AG10803 (cell line): ENCODE results near the gene KRTAP4-11.
A peak's percentile ranks its signal among the peaks of the same experiment; 100 is the strongest.
"Not testable (repeated sequence)": the region's sequence is repeated elsewhere in the genome, so short reads cannot be mapped to it uniquely, and the experiment has no call there.

Experiments used
- DNase-seq: peaks from one replicate; pipeline ENCODE4 v3.0.0; 2010; ENCODE audit warnings: low read depth
- H3K4me3 ChIP-seq: 2 replicates; pipeline ENCODE4 v1.5.1; 2011; ENCODE audit warnings: mild to moderate bottlenecking, low read length, control low read depth
- TF ChIP-seq, protein P1 (sequence below): conservative IDR thresholded peaks from 2 replicates; pipeline ENCODE4 v1.5.1; 2011; ENCODE audit warnings: mild to moderate bottlenecking, low read length, control low read depth, inconsistent platforms

Gene KRTAP4-11

DNA sequence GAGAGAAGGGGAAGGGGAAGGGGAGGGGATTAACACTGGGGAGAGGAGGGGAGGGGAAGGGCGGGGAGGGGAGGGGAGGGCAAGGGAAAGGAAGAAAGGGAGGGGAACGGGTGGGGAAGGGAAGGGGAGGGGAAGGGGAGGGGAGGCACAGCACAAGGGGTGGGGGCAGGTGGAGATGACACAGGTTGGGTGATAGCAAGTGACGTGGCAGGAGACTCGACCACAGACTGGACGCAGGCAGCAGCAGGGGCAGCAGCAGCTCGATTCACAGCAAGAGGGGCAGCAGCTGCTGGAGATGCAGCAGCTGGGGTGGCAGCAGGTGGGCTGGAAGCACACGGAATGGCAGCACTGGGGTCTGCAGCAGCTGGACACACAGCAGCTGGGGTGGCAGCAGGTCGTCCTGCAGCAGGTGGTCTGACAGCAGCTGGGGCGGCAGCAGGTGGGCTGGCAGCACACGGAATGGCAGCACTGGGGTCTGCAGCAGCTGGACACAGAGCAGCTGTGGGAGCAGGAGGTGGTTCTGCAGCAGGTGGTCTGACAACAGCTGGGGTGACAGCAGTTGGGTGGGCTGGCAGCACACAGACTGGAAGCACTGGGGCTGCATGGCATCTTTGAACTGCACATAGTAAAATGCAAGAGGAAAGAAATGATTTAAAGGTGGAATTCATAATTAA, 16.4 kb downstream of the KRTAP4-11 start, which contains the start of gene KRTAP4-16:
Gene KRTAP4-16 (minus strand): TSS at position 624 of the 674 bp plus-strand sequence. CDS start 0 bp downstream, at position 624.
- no peak within 1 kb of the TSS for H3K4me3 ChIP-seq
- TF ChIP-seq, protein P1, sequence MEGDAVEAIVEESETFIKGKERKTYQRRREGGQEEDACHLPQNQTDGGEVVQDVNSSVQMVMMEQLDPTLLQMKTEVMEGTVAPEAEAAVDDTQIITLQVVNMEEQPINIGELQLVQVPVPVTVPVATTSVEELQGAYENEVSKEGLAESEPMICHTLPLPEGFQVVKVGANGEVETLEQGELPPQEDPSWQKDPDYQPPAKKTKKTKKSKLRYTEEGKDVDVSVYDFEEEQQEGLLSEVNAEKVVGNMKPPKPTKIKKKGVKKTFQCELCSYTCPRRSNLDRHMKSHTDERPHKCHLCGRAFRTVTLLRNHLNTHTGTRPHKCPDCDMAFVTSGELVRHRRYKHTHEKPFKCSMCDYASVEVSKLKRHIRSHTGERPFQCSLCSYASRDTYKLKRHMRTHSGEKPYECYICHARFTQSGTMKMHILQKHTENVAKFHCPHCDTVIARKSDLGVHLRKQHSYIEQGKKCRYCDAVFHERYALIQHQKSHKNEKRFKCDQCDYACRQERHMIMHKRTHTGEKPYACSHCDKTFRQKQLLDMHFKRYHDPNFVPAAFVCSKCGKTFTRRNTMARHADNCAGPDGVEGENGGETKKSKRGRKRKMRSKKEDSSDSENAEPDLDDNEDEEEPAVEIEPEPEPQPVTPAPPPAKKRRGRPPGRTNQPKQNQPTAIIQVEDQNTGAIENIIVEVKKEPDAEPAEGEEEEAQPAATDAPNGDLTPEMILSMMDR = no peak
- no peak for DNase-seq

DNA sequence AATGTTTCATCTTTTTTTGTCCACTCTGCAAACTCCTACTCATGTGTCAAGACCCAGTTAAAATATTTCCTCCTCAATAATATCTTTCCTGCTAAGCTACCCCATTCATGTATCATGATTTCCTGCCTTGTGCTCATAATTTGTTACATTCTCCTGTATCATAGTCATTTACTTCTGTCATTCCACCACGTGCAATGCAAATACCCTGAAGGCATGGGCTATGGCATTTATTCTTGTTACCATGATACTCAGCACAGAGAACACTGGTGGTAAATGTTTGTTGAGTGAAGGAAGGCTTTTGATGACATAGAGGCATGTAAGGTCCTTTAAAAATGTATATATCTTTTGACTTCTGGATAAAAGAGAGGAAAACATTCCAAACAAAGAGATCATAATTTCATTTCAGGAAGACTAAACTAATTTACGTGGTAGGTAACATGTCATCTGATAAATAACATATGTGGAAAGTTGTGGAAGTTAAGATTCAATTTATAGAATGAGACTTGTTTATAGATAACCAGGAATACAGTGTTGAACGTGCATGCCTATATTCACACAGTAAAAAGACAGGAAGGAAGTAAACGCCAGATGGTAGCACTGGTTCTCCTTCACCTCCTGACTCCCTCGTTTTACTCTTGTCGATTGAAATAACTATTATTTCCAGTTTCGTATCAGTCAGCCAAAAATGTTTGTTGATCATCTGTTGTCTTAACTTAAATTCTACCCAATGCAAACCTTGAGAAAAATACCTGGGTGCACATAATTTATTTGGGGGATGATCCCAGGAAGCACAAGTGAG, 18.3 kb downstream of the KRTAP4-11 start:
- not testable (repeated sequence) for H3K4me3 ChIP-seq
- DNase-seq = peak; percentile 77

DNA sequence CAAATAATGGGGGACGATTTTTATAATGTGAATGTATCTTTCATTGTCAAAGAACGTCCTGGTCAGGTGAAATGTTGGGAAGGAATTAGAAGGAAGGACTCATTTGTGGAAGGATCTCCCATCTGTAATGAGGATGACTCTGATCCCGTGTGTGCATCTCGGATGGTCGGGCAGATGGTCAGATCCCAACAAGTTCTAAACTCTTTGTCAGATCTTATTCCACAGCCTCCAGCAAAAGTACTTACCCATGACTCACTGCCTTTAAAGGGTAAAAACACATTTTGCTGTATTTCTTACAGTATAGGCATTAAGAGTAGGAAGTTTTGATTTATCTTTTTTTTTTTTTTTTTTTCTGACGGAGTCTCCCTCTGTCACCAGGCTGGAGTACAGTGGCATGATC, 19.7 kb downstream of the KRTAP4-11 start:
- peak; percentile 62 for DNase-seq
- TF ChIP-seq, protein P1 = no peak
- H3K4me3 ChIP-seq = no peak overlapping the region

DNA sequence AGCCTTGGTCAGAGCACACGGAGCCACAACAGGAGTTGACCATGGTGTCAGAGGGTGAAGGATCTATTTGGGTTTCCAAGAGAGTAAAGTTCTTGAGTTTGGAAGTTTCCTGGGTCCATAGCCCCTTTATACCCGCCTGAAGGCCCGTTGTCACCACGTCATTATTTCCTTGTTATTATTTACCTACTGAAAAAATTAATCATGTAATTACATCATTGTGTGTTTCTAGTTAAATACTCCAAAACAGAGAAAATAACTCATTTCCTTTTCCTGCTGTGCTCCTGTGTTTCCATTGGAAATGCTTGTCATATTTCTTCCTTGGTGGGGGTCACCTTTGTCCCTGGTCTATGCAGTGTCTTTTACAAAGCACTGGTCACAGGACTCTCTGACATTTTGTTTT, 20.1 kb downstream of the KRTAP4-11 start, which contains the start of gene KRTAP4-8:
Gene KRTAP4-8 (minus strand): TSS at position 101 of the 400 bp plus-strand sequence. CDS start 58 bp downstream, at position 43.
- DNase-seq = no peak
- H3K4me3 ChIP-seq = no peak within 1 kb of the TSS
- TF ChIP-seq, protein P1 = no peak

DNA sequence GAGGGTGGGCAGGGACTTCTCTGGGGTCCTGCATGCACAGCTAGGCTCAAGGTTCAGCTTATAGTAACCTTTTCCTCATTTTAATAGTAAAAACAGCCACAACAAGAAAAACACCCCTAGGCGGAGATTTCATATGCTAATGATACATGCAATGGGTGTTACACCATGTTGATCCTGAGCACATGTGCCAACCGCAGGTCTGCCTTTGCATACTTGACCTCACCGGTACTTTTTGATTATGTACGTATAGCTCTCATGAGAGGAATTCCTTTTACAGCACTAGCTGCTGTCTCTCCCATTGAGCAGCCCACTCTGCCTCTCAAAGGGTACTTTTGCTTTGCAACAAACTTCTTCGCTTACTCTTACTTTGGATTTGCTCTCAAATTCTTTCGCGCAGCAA, 22.1 kb downstream of the KRTAP4-11 start:
- no peak for DNase-seq
- TF ChIP-seq, protein P1 = no peak
- no peak overlapping the region for H3K4me3 ChIP-seq

DNA sequence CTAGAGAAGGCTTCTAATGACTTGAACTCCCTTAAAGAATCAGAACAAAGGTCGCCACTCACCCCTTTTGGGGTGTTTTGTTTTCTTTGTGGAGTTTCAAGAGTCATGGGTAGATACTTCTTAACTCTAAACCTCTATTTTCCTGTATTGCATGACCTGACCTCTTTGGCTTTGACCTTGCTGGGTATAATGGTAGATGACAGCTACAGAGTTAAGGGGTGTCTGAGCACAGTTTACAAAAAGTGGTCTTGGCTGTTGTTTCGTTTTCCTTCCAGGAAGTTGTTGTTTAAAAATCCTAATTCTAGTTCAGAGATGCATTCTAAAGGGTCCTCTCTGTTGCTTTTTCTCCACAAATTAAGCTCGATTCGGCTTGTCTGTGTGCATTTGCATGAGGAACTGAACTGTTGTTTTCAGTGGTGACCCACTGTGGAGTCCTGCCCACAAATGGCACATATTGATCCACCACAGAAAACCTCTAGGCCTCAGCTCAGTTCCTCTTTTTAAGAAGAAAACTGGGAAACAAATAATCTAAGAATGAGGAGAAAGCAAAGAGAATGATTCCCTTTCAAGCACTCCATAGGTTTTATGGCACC, 29.3 kb downstream of the KRTAP4-11 start:
- DNase-seq, H3K4me3 ChIP-seq: not testable (repeated sequence)

DNA sequence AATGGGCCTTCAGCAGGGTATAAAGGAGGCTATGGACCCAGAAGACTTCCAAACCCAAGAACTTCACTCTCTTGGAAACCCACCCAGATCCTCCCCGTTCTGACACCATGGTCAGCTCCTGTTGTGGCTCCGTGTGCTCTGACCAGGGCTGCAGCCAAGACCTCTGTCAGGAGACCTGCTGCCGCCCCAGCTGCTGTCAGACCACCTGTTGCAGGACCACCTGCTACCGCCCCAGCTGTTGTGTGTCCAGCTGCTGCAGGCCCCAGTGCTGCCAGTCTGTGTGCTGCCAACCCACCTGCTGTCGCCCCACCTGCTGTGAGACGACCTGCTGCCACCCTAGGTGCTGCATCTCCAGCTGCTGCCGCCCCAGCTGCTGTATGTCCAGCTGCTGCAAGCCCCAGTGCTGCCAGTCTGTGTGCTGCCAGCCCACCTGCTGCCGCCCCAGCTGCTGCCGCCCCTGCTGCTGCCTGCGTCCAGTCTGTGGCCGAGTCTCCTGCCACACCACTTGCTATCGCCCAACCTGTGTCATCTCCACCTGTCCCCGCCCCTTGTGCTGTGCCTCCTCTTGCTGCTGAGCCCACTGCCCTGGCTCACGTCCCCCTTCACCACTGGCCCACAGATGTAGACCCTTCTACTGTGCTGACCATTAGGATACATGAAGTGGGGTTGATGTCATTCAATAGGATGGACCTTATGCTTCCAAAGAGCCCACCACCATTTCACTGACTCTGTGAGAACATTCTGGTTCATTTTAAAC, 33.9 kb downstream of the KRTAP4-11 start, which contains the start of gene KRTAP4-7:
Gene KRTAP4-7 (plus strand): TSS at position 51 of the 757 bp plus-strand sequence. CDS start 57 bp downstream, at position 108.
- DNase-seq, H3K4me3 ChIP-seq: not testable (repeated sequence)

DNA sequence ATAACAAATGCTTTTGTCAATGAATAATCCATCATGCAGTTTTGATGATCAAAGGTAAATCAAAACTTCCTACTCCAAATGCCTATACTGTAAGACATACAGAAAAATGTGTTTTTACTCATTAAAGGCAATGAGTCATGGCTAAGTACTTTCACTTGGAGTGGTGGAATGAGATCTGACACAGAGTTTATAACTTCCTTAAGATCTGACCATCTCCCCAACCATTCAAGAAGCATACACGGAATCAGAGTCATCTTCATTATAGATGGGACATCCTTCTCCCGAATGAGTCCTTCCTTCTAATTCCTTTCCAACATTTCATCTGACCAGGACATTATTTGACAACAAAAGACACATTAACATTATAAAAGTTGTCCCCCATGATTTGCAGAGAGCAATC, 34.7 kb downstream of the KRTAP4-11 start:
- not testable (repeated sequence) for H3K4me3 ChIP-seq
- DNase-seq = peak; percentile 52
